Omental fat pad (tissue), 4 donors: ENCODE results near the gene OR5H6. TPM values are rescaled to one million over a fixed set of nuclear protein-coding genes. Genes with fewer than 3 reads are reported as not detected.

Source experiments
- ATAC-seq: fragments of 150-250 bp; one replicate; pipeline ENCODE4 v1.9.1; 2016; ENCODE audit warnings: mild to moderate bottlenecking, moderate library complexity; ENCODE audit not compliant: low FRiP score
- DNase-seq: peaks from one replicate; pipeline ENCODE4 v3.0.0-alpha.2; 2019; ENCODE audit warnings: low spot score
- total RNA-seq, 4 donors: library from RNA; depleted of rRNA; stranded (reverse); fragments of >200 nt; gene quantifications; one replicate each; pipeline ENCODE4 v1.1.0, GENCODE V29; 2016
- TF ChIP-seq, protein P1 (sequence below), 3 donors: fragments of 450-650 bp; IDR thresholded peaks; one replicate each; pipeline ENCODE4 v1.5.1; 2016 to 2017; ENCODE audit warnings: antibody characterized with exemption in 3 of 3, mild to moderate bottlenecking in 3 of 3, moderate library complexity in 2 of 3

The OR5H6 gene
- total RNA-seq: not detected

DNA sequence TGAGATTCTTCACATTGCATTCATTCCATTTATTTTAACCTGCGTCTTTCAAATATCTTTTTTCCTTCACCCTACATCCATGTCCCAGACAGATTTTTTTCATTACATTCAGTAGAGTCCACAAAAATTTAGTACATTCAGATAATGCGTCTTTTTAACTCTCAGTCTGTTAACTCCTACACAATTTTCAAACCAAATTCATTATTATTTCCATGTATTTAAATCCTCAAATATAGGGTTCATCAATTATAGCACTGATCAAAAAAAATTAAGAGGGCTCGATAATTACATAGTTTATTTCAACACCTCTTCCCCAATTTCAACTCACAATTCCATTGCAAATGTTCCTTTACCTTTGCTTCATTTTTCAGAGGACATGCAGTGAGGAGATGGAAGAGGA is at the start of gene OR5H6:
TSS of gene OR5H6 (plus strand) at position 301 of the 400 bp plus-strand sequence. CDS start at position 390, 89 bp downstream.
- TF ChIP-seq, protein P1, sequence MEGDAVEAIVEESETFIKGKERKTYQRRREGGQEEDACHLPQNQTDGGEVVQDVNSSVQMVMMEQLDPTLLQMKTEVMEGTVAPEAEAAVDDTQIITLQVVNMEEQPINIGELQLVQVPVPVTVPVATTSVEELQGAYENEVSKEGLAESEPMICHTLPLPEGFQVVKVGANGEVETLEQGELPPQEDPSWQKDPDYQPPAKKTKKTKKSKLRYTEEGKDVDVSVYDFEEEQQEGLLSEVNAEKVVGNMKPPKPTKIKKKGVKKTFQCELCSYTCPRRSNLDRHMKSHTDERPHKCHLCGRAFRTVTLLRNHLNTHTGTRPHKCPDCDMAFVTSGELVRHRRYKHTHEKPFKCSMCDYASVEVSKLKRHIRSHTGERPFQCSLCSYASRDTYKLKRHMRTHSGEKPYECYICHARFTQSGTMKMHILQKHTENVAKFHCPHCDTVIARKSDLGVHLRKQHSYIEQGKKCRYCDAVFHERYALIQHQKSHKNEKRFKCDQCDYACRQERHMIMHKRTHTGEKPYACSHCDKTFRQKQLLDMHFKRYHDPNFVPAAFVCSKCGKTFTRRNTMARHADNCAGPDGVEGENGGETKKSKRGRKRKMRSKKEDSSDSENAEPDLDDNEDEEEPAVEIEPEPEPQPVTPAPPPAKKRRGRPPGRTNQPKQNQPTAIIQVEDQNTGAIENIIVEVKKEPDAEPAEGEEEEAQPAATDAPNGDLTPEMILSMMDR (IDR thresholded peaks at IDR 0.05): no peak
- DNase-seq: no peak
- ATAC-seq: no peak

DNA sequence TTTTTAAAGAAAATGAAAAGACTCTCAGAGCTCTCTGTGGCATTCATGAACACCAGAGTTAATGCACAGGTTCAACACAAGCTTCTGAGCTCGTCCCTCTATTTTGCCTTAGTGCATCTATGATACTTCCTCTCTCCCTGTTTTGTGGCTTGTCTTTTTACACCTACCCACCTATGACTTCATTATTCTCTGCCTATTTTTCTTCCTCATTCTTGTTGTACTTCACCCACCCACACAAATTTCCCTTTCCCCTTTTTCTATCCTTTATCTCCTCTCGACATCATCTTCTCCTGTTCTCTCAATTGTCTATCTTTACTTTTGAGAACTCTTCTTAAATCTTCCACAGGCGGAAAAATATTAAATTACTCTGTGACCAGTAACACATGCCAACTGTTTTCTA is 49.0 kb upstream of the OR5H6 start:
- DNase-seq (no peak), ATAC-seq (no peak)
- TF ChIP-seq, protein P1 (IDR thresholded peaks at IDR 0.05): no peak

DNA sequence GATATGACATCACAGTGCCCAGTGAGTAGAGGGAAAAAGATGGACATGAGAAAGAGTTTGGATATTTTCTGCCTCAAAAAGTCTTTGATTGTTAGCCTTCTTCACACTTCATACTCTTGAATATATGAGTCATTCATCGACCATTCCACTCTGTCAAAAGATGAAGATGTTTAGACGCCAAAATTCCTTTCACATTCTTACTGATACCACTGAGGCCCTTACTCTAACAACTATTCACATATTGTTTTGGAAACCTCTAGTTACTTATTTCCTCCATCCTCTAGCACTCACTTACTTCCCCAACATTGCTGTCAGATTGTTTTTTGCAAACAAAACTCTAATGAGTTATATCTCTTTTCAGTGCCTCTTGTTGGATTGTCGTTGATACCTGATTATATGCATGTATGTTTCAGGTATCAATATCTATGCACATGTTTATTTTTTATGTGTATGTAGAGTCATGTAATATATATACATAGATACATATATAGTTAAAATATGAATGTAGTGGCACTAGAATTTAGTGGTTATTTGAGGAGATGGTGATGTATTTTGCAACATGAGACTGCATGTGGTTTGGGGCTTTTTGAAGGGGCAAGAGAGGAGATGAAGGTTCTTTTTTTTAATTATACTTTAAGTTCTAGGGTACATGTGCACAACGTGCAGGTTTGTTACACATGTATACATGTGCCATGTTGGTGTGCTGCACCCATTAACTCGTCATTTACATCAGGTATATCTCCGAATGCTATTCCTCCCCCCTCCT is 40.0 kb upstream of the OR5H6 start:
- ATAC-seq (no peak), DNase-seq (no peak)
- TF ChIP-seq, protein P1 (IDR thresholded peaks at IDR 0.05): no peak

DNA sequence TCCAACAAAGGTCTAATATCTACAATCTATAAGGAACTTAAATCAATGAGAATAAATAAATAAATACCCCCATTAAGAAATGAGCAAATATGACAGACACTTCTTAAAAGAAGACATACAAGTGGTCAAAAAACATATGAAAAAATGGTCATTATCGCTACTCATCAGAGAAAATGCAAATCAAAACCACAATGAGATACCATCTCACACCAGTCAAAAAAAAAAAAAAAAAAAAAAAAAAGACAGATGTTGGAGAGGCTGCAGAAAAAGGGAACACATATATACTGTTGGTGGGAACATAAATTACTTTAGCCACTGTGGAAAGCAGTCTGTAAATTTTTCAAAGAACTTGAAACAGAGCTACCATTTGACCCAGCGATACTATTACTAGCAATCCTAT is 31.6 kb upstream of the OR5H6 start:
- ATAC-seq (no peak), DNase-seq (no peak)
- TF ChIP-seq, protein P1 (IDR thresholded peaks at IDR 0.05): no peak

- TF ChIP-seq, protein P1 (IDR thresholded peaks at IDR 0.05): no peak
- ATAC-seq: no peak
Observed at GRCh38 chr3:98233468-98233867, 30.6 kb upstream of the OR5H6 start.

DNA sequence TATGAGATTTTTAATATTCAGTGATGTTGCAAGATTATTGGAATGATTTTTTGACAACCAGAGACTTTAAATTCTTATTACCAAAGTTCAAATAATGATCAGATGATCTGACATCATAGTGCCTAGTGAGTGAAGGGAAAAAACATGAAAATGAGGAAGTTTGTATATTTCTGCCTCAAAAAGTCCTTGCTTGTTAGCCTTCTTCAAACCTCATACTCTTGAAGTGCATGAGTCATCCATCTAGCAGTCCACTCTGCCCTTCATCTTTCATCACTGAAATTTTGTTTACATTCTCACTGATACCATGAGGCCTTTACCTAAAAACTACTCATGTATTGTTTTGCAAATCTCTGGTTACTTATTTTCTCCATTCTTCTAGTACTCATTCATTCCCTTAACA is 23.9 kb upstream of the OR5H6 start:
- DNase-seq (no peak), ATAC-seq (no peak)
- TF ChIP-seq, protein P1 (IDR thresholded peaks at IDR 0.05): no peak

More at GRCh38 chr3:98233468-98233867, 30.6 kb upstream of the OR5H6 start:
- DNase-seq: no peak

- no peak for DNase-seq
- no peak for ATAC-seq
- TF ChIP-seq, protein P1 (IDR thresholded peaks at IDR 0.05): no peak
Observed at GRCh38 chr3:98242155-98242554, 21.9 kb upstream of the OR5H6 start.
